HepG2 (cell line): ENCODE results near the gene PGA5. TPM values are rescaled to one million over a fixed set of nuclear protein-coding genes. Genes with fewer than 3 reads are reported as not detected.
"Not testable (repeated sequence)": the region's sequence is repeated elsewhere in the genome, so short reads cannot be mapped to it uniquely, and the experiment has no call there.

ENCODE experiments used
- ATAC-seq: fragments of 200-7000 bp; cut with Tn5 transposase; 3 replicates; pipeline ENCODE4 v1.9.1; 2020; ENCODE audit warnings: mild to moderate bottlenecking, moderate library complexity
- BruUV-seq: library from RNA; stranded (reverse); fragments of 400-500 nt; replicated peaks from 2 replicates; lab custom pipeline; 2021; lab: Mats Ljungman, UMichigan
- CTCF ChIA-PET: fragments of 300-600 bp; formaldehyde crosslinking; extraction: SDS; loops from one replicate; lab custom pipeline; 2021; ENCODE audit warnings: low total read pairs, inconsistent platforms, low intra/inter-chr PET ratio; lab: Yijun Ruan, JAX
- POLR2A ChIA-PET: fragments of 350-600 bp; sonication (Branson Sonifier 250); formaldehyde crosslinking; loops from one replicate; lab custom pipeline; 2020; ENCODE audit warnings: antibody characterized with exemption, inconsistent platforms; lab: Yijun Ruan, JAX
- DNase-seq: peaks from one replicate; pipeline ENCODE4 v3.0.0-alpha.2; 2015; ENCODE audit warnings: low spot score
- FAIRE-seq: peaks from 3 replicates; lab custom pipeline; 2011; peaks lifted over from hg19 to GRCh38; lab: Jason Lieb, UNC
- H2AFZ ChIP-seq: one replicate; pipeline ENCODE4 v1.6.1; 2011; ENCODE audit warnings: low read length, inconsistent platforms
- H3K27ac ChIP-seq: fragments of 300-600 bp; 3 replicates; pipeline ENCODE4 v1.8.0; 2011; ENCODE audit warnings: mixed run types, mild to moderate bottlenecking, mixed read lengths, low read length, inconsistent platforms; ENCODE audit not compliant: insufficient read depth; ENCODE audit errors: extremely low read length
- H3K27me3 ChIP-seq, 2 experiments: fragments of 200-600 bp in 1 of 2; 2 replicates in 1 of 2; 3 replicates in 1 of 2; pipeline versions ENCODE4 v1.6.0 to v1.8.0; 2011; ENCODE audit warnings: low read length in 2 of 2, mild to moderate bottlenecking in 2 of 2, moderate library complexity in 2 of 2, inconsistent platforms in 1 of 2; ENCODE audit not compliant: insufficient read depth in 2 of 2, control insufficient read depth in 1 of 2
- H3K36me3 ChIP-seq, 2 experiments: fragments of 200-600 bp in 1 of 2; replicated peaks in 1 of 2; 2 replicates in 1 of 2; 3 replicates in 1 of 2; pipeline versions ENCODE4 v1.5.1 to v1.8.0; 2011; ENCODE audit warnings: low read length in 2 of 2, inconsistent platforms in 1 of 2; ENCODE audit not compliant: insufficient read depth in 2 of 2, control insufficient read depth in 1 of 2
- H3K4me1 ChIP-seq: 2 replicates; pipeline ENCODE4 v1.5.1; 2012; ENCODE audit warnings: low read length, inconsistent platforms; ENCODE audit not compliant: insufficient read depth
- H3K4me2 ChIP-seq: 2 replicates; pipeline ENCODE4 v1.6.0; 2011; ENCODE audit warnings: low read depth, low read length, inconsistent platforms
- H3K4me3 ChIP-seq, 3 experiments: fragments of 200-600 bp in 1 of 3; sonication (generic), shearing (Covaris generic) in 1 of 3; replicated peaks in 1 of 3; 2 replicates each; pipeline ENCODE4 v1.5.1; 2011 to 2016; ENCODE audit warnings: low read length in 3 of 3, inconsistent platforms in 2 of 3, low read depth in 2 of 3, mild to moderate bottlenecking in 2 of 3, control low read depth in 1 of 3, mixed read lengths in 1 of 3; ENCODE audit not compliant: insufficient read depth in 1 of 3
- H3K79me2 ChIP-seq: one replicate; pipeline ENCODE4 v1.6.1; 2011; ENCODE audit warnings: low read length, inconsistent platforms; ENCODE audit not compliant: insufficient read depth
- H3K9ac ChIP-seq: 2 replicates; pipeline ENCODE4 v1.6.0; 2011; ENCODE audit warnings: mild to moderate bottlenecking, low read depth, low read length, inconsistent platforms; ENCODE audit not compliant: insufficient read depth
- H3K9me3 ChIP-seq: 2 replicates; pipeline ENCODE4 v1.5.1; 2012; ENCODE audit warnings: mild to moderate bottlenecking, low read length
- H4K20me1 ChIP-seq: 2 replicates; pipeline ENCODE4 v1.6.0; 2011; ENCODE audit warnings: inconsistent platforms, mild to moderate bottlenecking, low read length, moderate library complexity; ENCODE audit not compliant: insufficient read depth
- CHD2 ChIP-seq: IDR thresholded peaks from 2 replicates; pipeline ENCODE4 v1.6.1; 2011; ENCODE audit warnings: low read depth, low read length, improper control_type of control experiment
- NFE2L2 ChIP-seq: fragments of 150-350 bp; IDR thresholded peaks from 2 replicates; pipeline ENCODE4 v1.6.1; 2014; ENCODE audit warnings: low read length
- RFXAP ChIP-seq: sonication (generic); formaldehyde crosslinking; IDR thresholded peaks from 2 replicates; pipeline ENCODE4 v1.4.0; 2020; ENCODE audit warnings: missing genetic modification reagents, borderline replicate concordance
- SRF ChIP-seq: IDR thresholded peaks from 2 replicates; pipeline ENCODE4 v1.6.1; 2011; ENCODE audit warnings: mild to moderate bottlenecking, low read depth, low read length, moderate library complexity
- ZNF326 ChIP-seq: sonication (generic); formaldehyde crosslinking; IDR thresholded peaks from 2 replicates; pipeline ENCODE4 v1.4.0; 2020; ENCODE audit warnings: missing genetic modification reagents, borderline replicate concordance
- ZNF432 ChIP-seq: sonication (generic); formaldehyde crosslinking; IDR thresholded peaks from 2 replicates; pipeline ENCODE4 v1.5.0; 2020; ENCODE audit warnings: missing genetic modification reagents, mild to moderate bottlenecking, borderline replicate concordance
- WGBS: methylation state at CpG from one replicate; pipeline ENCODE4 v1.1.6; 2017; ENCODE audit warnings: low lambda C conversion rate; 5-methylcytosine and 5-hydroxymethylcytosine counted together
- in situ Hi-C: cut with HindIII; loops from 2 replicates; pipeline ENCODE4 v1.10.0; 2017; ENCODE audit warnings: low pct_unique_long_range_greater_than_20kb; ENCODE audit not compliant: extremely low pct_ligation_motif_present
- intact Hi-C: fragments of 100-400 bp; cut with micrococcal nuclease; formaldehyde crosslinking; loops from one replicate; pipeline ENCODE4 v1.10.0; 2022; ENCODE audit not compliant: unreplicated experiment
- polyA plus RNA-seq, 8 experiments: library from polyadenylated mRNA; depleted of rRNA in 3 of 8; stranded (reverse) in 7 of 8; unstranded in 1 of 8; fragments of >200 nt; fragmentation: Illumina TruSeq in 4 of 8; extraction: Trizol in 4 of 8; gene quantifications; 2 replicates each; pipeline versions ENCODE4 v1.2.1 to v1.2.3, GENCODE V29; 2011 to 2016; ENCODE audit warnings: low read depth in 4 of 8, missing spikeins in 1 of 8, mixed read lengths in 1 of 8; ENCODE audit not compliant: insufficient read depth in 1 of 8
- total RNA-seq, 5 experiments: library from RNA; depleted of rRNA; stranded (reverse); fragments of >200 nt; fragmentation: Illumina TruSeq; extraction: Trizol; gene quantifications; 2 replicates each; pipeline ENCODE4 v1.2.3, GENCODE V29; 2016; ENCODE audit warnings: low read depth in 1 of 5

Gene PGA5
- total and polyA plus RNA-seq, 2 of the 13 experiments (the other 11 are each of a cell fraction or from before 2014, with no cell fraction given): not detected

GRCh38 chr11:61201476-61201875 is 39.5 kb upstream of the PGA5 start:
- ChIA-PET POLR2A (no interaction called here), CTCF (no interaction called here)
- Histone ChIP-seq H2AFZ (no peak overlapping the region), H3K9me3 (0 out of 2 replicates have a peak, but pooled peaks cover 7% of the 10 kb centered on the region), H3K4me1 (no peaks in the 10 kb centered on the region), H3K4me2 (no peak overlapping the region), H3K36me3 (no peaks in the 10 kb centered on the region), H3K27me3 (peaks cover 0 to 14% of the 10 kb centered on the region in 2 experiments; a peak in 1 of 5 replicates), H3K4me3 (no peak overlapping the region), H3K9ac (no peak overlapping the region), H3K27ac (no peak overlapping the region), H4K20me1 (no peaks in the 10 kb centered on the region), H3K79me2 (no peaks in the 10 kb centered on the region)
- TF ChIP-seq NFE2L2: no peak
- TF ChIP-seq ZNF432 (CRISPR knock-in tag): no peak
- no peak for TF ChIP-seq ZNF326
- no peak for TF ChIP-seq RFXAP (CRISPR knock-in tag)
- TF ChIP-seq SRF: no peak
- TF ChIP-seq CHD2: no peak
- intact Hi-C loops (no loop called here), in situ Hi-C loops (no loop called here)
- BruUV-seq: no TSS peak
- ATAC-seq (no peak), FAIRE-seq (no peak), DNase-seq (no peak)
- WGBS: 80% methylated on average over 14 of the region's 14 CpGs

DNA sequence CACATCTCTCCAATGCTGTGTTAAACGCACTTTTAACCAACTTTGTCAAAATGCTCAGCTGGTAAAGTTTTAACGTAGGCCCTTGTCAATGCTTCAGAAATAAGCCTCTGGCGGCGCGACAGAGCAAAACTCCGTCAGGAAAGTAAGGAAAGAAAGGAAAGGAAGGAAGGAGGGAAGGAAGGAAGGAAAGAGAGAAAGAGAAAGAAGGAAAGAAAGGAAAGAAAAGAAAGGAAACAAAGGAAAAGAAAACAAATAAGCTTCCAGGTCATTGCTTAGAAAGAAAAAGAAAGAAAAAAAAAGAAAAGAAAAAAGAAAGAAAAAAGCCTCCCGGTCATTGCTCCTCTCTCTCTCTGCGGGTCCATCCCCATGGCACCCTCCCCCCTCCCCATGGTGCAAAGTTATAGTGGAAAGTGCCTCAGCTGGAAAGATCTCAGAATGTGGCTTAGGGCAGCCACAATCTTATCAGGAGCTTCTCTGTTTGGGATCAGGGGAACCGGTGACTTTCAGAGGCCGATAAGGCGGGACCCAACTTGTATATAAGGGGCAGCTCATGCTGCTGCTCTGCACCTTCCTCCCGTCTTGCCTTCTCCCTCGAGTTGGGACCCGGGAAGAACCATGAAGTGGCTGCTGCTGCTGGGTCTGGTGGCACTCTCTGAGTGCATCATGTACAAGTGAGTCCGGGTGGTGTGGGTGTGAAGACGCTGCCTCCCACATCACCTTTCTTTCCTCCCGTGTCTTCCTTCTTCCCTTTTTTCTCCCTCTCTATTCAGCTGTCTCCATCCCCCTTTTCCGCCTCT is 37.8 kb upstream of the PGA5 start, which contains the start of gene PGA3:
TSS of gene PGA3 (plus strand) at position 566 of the 797 bp plus-strand sequence. CDS start at position 616, 50 bp downstream.
- in situ Hi-C loops, DNase-seq, H4K20me1 ChIP-seq, BruUV-seq, H3K4me2 ChIP-seq, H3K36me3 ChIP-seq, FAIRE-seq, H3K4me3 ChIP-seq, intact Hi-C loops, H3K9ac ChIP-seq, H3K27ac ChIP-seq, CTCF ChIA-PET, H2AFZ ChIP-seq, H3K4me1 ChIP-seq, H3K9me3 ChIP-seq, H3K79me2 ChIP-seq, ATAC-seq, POLR2A ChIA-PET, H3K27me3 ChIP-seq: not testable (repeated sequence)
- 34% methylated on average over 12 of the region's 18 CpGs for WGBS

DNA sequence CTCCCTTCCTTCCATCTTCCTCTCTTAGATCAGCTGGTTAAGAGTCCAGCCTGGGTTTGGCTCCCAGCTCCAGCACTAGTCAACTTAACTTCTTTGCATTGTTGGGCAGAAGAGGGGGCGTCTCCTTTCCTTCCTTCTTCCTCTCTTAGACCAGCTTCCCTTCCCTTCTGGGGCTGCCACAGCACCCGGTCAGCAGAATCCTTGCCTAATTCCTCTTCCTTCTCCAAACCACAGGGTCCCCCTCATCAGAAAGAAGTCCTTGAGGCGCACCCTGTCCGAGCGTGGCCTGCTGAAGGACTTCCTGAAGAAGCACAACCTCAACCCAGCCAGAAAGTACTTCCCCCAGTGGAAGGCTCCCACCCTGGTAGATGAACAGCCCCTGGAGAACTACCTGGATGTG is 37.1 kb upstream of the PGA5 start:
- H3K36me3 ChIP-seq, CTCF ChIA-PET, H3K4me3 ChIP-seq, H3K9ac ChIP-seq, H3K4me2 ChIP-seq, H3K79me2 ChIP-seq, H3K9me3 ChIP-seq, intact Hi-C loops, H3K27me3 ChIP-seq, FAIRE-seq, H3K27ac ChIP-seq, BruUV-seq, in situ Hi-C loops, H2AFZ ChIP-seq, H3K4me1 ChIP-seq, POLR2A ChIA-PET, DNase-seq, ATAC-seq, H4K20me1 ChIP-seq: not testable (repeated sequence)
- no CpG with 5 or more reads among the region's 5 CpGs for WGBS
